ENCODE data around the gene CHURC1.

- TF ChIP-seq CTCF (IDR thresholded peaks at IDR 0.05) (no peak), POLR2A (IDR thresholded peaks at IDR 0.05) (no peak)
Measured at GRCh38 chr14:64880221-64881121, 33.8 kb upstream of the CHURC1 start.
